SHP77 treated with DMSO at 0.1 percent for 48 hours (cell line): ENCODE results near the gene ZRSR2.

ENCODE experiments used
- DNase-seq: peaks from one replicate; lab custom pipeline; 2025; lab: John Stamatoyannopoulos, UW

The ZRSR2 gene

GRCh38 chrX:15854080-15854655 lies 63.9 kb downstream of the ZRSR2 start:
- no peak for DNase-seq

- peak; percentile 75 for DNase-seq
Observed at GRCh38 chrX:15854712-15855567, 64.7 kb downstream of the ZRSR2 start, which contains the start of gene AP1S2. Gene AP1S2 (minus strand): TSS chrX:15854813. CDS start chrX:15852524, 2,289 bp downstream.

GRCh38 chrX:15855568-15856221 lies 65.4 kb downstream of the ZRSR2 start:
- no peak for DNase-seq

GRCh38 chrX:15856222-15856587 lies 65.9 kb downstream of the ZRSR2 start:
- no peak for DNase-seq

GRCh38 chrX:15856636-15857035 lies 66.4 kb downstream of the ZRSR2 start:
- DNase-seq, result no peak

- no peak for DNase-seq
Observed at GRCh38 chrX:15858051-15858450, 67.8 kb downstream of the ZRSR2 start.

GRCh38 chrX:15860921-15861320 lies 70.6 kb downstream of the ZRSR2 start:
- no peak for DNase-seq

GRCh38 chrX:15864023-15864422 lies 73.7 kb downstream of the ZRSR2 start:
- DNase-seq, result no peak

- DNase-seq, result no peak
Observed at GRCh38 chrX:15864629-15865028, 74.3 kb downstream of the ZRSR2 start.

- no peak for DNase-seq
Observed at GRCh38 chrX:15866147-15866546, 75.9 kb downstream of the ZRSR2 start.

- DNase-seq, result no peak
Observed at GRCh38 chrX:15869695-15870094, 79.4 kb downstream of the ZRSR2 start.

GRCh38 chrX:15870310-15870709 lies 80.0 kb downstream of the ZRSR2 start:
- DNase-seq, result no peak
